ENCODE measurements around the gene KIRREL1. TPM values are rescaled to one million over a fixed set of nuclear protein-coding genes. Genes with fewer than 3 reads are reported as not detected.

The KIRREL1 gene
- polyA plus RNA-seq, 1 donor (not counting 4 experiments of a cell fraction or from before 2014, with no cell fraction given) = 19.7 TPM

- H3K79me2 ChIP-seq (ENCODE audit: control insufficient read depth, insufficient read depth, low read length) = peaks cover 94% of the 10 kb centered on the region
- peaks cover 6% of the 10 kb centered on the region for H3K9me1 ChIP-seq (ENCODE audit: control insufficient read depth, extremely low read depth, insufficient read depth, low read length)
- no peak overlapping the region for H3K4me2 ChIP-seq (ENCODE audit: control insufficient read depth, extremely low read depth, insufficient read depth, low read depth, low read length)
- H4K20me1 ChIP-seq (ENCODE audit: control insufficient read depth, extremely low read depth, insufficient read depth, low read length) = peaks cover 19% of the 10 kb centered on the region
- no peaks in the 10 kb centered on the region for H3K27me3 ChIP-seq (ENCODE audit: control insufficient read depth, extremely low read depth, insufficient read depth, low read length)
- H3K4me1 ChIP-seq (ENCODE audit: control insufficient read depth, extremely low read depth, insufficient read depth, low read length) = no peaks in the 10 kb centered on the region
- FAIRE-seq (no peak), DNase-seq (ENCODE audit: low read depth, low spot score) (no peak)
- H3K27ac ChIP-seq (ENCODE audit: control insufficient read depth, insufficient read depth, low read length) = no peak overlapping the region
- dilution Hi-C loops (cut with MboI; ENCODE audit: extremely low pct_ligation_motif_present, low sequenced_read_pairs) = no loop called here
- no peak overlapping the region for H3K9ac ChIP-seq (ENCODE audit: control insufficient read depth, extremely low read depth, insufficient read depth, low read length)
- H3K9me3 ChIP-seq (ENCODE audit: control insufficient read depth, low read depth, low read length) = no peaks in the 10 kb centered on the region
- H3K4me3 ChIP-seq (ENCODE audit: control insufficient read depth in 2 of 3, extremely low read depth in 1 of 3, insufficient read depth in 2 of 3, low read depth in 1 of 3, low read length in 3 of 3) = no peak overlapping the region
- H2AFZ ChIP-seq (ENCODE audit: control insufficient read depth, low read length) = no peak overlapping the region
- TF ChIP-seq EZH2 (IDR thresholded peaks at IDR 0.05; ENCODE audit: low read length) = no peak
- TF ChIP-seq CTCF (optimal IDR thresholded peaks at IDR 0.05 in 1 of 3, IDR thresholded peaks at IDR 0.05 in 1 of 3, conservative IDR thresholded peaks at IDR 0.05 in 1 of 3; ENCODE audit: extremely low read depth in 1 of 3, insufficient read depth in 2 of 3, low read length in 3 of 3) = no peak
- peaks cover 11 to 36% of the 10 kb centered on the region in 2 experiments for H3K36me3 ChIP-seq (ENCODE audit: control insufficient read depth in 2 of 2, extremely low read depth in 1 of 2, insufficient read depth in 2 of 2, low read length in 2 of 2)
These were observed 68.7 kb downstream of the KIRREL1 start for GRCh38 chr1:158062174-158062573.

- H3K79me2 ChIP-seq (ENCODE audit: control insufficient read depth, insufficient read depth, low read length) = peaks cover 89% of the 10 kb centered on the region
- no peak overlapping the region for H3K27ac ChIP-seq (ENCODE audit: control insufficient read depth, insufficient read depth, low read length)
- H3K36me3 ChIP-seq (ENCODE audit: control insufficient read depth in 2 of 2, extremely low read depth in 1 of 2, insufficient read depth in 2 of 2, low read length in 2 of 2) = peaks cover 13 to 18% of the 10 kb centered on the region in 2 experiments
- H3K9me1 ChIP-seq (ENCODE audit: control insufficient read depth, extremely low read depth, insufficient read depth, low read length) = peaks cover 6% of the 10 kb centered on the region
- dilution Hi-C loops (cut with MboI; ENCODE audit: extremely low pct_ligation_motif_present, low sequenced_read_pairs) = no loop called here
- H3K27me3 ChIP-seq (ENCODE audit: control insufficient read depth, extremely low read depth, insufficient read depth, low read length) = no peaks in the 10 kb centered on the region
- no peaks in the 10 kb centered on the region for H3K9me3 ChIP-seq (ENCODE audit: control insufficient read depth, low read depth, low read length)
- DNase-seq (ENCODE audit: low read depth, low spot score) (no peak), FAIRE-seq (no peak)
- TF ChIP-seq EZH2 (IDR thresholded peaks at IDR 0.05; ENCODE audit: low read length) (no peak), CTCF (optimal IDR thresholded peaks at IDR 0.05 in 1 of 3, IDR thresholded peaks at IDR 0.05 in 1 of 3, conservative IDR thresholded peaks at IDR 0.05 in 1 of 3; ENCODE audit: extremely low read depth in 1 of 3, insufficient read depth in 2 of 3, low read length in 3 of 3) (no peak)
- H3K4me2 ChIP-seq (ENCODE audit: control insufficient read depth, extremely low read depth, insufficient read depth, low read depth, low read length) = no peak overlapping the region
- peaks cover 20% of the 10 kb centered on the region for H4K20me1 ChIP-seq (ENCODE audit: control insufficient read depth, extremely low read depth, insufficient read depth, low read length)
- H3K4me3 ChIP-seq (ENCODE audit: control insufficient read depth in 2 of 3, extremely low read depth in 1 of 3, insufficient read depth in 2 of 3, low read depth in 1 of 3, low read length in 3 of 3) = no peak overlapping the region
- H3K4me1 ChIP-seq (ENCODE audit: control insufficient read depth, extremely low read depth, insufficient read depth, low read length) = no peaks in the 10 kb centered on the region
- no peak overlapping the region for H2AFZ ChIP-seq (ENCODE audit: control insufficient read depth, low read length)
- H3K9ac ChIP-seq (ENCODE audit: control insufficient read depth, extremely low read depth, insufficient read depth, low read length) = no peak overlapping the region
These were observed 74.2 kb downstream of the KIRREL1 start for GRCh38 chr1:158067662-158068061.

Data from keratinocyte (primary cell).